GM19328 (cell line): Measurements from ENCODE around the gene SPATC1L.
"Not testable (repeated sequence)": the region's sequence is repeated elsewhere in the genome, so short reads cannot be mapped to it uniquely, and the experiment has no call there.

ENCODE experiments used
- ATAC-seq: cut with Tn5 transposase; IDR thresholded peaks from one replicate; pipeline ENCODE4 v1.9.1; 2021; ENCODE audit warnings: mild to moderate bottlenecking, moderate library complexity; ENCODE audit not compliant: unreplicated experiment

The SPATC1L gene

DNA sequence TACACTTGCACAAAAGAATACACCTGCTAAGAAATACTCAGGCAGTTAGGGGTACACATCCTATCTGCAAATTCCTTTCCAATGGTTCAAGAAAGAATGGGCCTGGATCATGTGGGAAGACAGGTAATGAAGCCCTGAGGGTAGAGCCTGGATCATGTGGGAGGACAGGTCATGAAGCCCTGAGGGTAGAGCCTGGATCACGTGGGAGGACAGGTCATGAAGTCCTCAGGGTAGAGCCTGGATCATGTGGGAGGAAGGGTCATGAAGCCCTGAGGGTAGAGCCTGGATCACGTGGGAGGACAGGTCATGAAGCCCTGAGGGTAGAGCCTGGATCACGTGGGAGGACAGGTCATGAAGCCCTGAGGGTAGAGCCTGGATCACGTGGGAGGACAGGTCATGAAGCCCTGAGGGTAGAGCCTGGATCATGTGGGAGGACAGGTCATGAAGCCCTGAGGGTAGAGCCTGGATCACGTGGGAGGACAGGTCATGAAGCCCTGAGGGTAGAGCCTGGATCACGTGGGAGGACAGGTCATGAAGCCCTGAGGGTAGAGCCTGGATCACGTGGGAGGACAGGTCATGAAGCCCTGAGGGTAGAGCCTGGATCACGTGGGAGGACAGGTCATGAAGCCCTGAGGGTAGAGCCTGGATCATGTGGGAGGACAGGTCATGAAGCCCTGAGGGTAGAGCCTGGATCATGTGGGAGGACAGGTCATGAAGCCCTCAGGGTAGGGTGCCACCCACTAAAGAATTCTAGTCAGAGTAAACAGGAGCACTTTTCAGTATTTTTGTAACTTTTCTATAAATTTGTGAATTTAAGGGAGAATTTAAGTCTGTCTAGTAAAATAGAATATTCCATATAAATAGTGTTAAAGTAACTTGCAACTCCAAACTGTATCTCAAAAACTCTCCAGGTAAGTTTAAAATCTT is 16.9 kb upstream of the SPATC1L start:
- not testable (repeated sequence) for ATAC-seq

DNA sequence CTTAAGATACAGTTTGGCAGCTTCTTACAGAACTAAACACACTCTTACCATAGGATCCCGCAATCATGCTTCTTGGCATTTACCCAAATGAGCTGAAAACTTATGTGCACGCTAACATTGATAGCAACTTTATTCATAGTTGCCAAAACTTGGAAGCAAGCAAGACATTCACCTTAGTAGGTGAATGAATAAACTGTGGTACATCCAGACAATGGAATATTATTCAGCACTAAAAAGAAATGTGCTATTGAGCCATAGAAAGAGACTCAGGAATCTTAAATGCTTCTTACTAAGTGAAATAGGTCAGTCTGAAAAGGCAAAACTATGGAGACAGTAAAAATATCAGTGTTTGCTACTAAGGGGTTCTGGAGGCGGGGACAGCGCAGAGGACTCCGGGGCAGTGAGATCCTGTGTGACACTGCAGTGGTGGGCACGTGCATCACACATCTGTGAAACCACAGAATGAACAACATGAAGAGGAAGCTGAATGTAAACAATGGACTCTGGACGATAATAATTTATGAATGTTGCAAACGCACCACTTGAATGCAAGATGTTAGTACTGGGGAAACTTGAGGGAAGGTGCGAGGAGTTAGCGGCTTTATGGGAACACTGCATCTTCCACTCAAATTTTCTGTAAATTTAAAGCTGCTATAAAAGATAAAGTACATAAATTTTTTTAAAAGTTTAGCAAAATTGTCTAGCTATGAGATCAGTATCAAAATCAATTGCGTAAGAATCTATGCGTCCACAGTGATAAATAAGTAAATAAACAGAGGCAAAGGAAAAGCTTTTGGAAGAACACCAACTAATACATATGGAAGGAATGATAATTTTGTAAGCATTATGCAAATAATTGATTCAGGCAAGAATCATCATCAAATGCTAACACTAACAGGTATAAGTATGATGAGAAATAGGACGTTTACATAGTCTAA is 15.4 kb upstream of the SPATC1L start:
- ATAC-seq, result no peak

DNA sequence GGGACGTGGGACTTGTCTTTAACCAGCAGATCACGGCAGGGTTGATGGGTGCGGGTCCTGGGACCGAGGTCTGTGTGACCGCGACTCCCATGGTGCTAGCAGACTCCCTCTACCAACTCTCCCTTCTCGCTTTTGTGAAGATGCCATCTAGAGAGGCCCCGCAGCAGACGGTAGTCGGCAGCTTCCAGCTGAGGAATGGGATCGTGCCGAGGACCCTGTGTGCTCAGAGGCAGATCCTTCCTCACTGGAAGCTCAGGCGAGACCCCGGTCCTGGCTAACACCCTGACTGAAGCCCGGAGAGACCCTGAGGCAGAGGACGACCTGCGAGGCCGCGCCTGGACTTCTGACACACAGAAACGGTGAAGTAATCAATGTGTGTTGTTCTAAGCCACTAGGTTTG is 12.5 kb upstream of the SPATC1L start:
- no peak for ATAC-seq

DNA sequence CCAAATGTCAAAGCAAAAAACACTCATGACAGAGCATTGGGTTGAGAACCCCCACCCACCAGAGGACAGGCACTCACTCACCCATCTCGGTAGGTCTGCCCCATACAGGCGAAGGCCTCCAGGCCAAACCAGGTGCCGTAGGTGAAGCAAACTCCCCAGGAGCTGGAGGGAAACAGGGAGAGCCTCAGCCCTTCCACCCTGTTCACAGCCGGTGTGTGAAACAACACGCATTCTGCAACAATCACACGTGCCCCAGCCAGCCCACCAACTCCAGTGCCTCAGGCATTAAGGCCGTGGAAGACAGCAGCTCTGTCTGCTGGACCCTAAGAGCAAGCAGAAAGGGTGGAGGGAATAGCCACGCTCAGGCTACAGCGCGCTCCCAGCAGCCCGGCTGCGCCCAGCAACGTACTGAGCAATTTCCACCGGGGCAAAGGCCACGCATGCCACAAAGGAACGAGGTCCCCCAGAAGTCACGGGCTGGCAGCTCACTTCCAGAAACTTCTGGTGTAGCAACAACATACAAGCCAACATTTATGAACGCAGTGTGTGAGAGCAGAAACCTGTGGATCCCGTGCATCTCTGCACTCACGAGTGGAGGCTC is 11.4 kb upstream of the SPATC1L start:
- ATAC-seq, result no peak

DNA sequence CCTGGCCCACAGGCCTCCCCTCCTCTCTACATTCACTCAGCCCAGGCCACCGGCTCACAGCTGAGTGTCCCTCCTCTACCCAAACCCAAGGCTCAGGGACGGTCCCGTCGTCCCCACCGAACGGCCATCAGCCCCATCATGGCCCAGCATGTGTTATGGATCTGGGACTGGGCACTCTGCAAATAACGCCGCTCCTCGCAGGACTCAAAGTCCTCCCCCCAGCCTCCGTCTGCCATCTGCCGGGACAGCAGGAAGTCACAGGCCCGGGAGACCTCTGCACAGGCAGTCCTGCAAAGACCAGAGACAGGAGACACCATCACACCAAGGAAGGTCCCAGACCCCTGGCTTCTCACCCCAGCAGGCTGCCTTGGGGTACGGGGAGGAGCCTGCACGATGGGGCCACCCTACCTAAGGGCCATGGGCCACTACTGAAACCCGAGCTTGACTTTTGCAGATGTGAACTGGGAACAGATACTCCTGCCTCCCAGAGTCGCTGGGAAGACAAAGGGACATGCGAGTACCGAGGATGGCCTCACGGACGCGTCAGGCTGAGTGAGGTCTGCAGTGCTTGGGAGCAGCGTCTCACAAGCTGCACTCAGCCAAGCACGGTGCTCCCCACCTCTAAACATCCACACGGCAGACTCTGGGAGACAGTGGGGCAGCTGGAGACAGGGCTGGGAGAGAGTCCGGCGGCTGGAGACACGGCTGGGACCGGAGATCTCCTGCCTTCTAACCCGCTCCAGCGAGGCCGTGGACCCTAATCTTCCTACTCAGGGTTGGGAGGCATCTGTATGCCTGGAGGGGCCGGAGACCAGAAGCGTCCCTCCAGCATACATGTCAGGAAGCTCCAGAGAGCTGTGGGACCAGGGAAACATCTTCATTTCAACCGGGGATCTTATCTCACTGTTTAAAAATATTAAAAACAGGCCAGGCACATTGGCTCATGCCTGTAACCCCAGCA is 10.4 kb upstream of the SPATC1L start:
- no peak for ATAC-seq

DNA sequence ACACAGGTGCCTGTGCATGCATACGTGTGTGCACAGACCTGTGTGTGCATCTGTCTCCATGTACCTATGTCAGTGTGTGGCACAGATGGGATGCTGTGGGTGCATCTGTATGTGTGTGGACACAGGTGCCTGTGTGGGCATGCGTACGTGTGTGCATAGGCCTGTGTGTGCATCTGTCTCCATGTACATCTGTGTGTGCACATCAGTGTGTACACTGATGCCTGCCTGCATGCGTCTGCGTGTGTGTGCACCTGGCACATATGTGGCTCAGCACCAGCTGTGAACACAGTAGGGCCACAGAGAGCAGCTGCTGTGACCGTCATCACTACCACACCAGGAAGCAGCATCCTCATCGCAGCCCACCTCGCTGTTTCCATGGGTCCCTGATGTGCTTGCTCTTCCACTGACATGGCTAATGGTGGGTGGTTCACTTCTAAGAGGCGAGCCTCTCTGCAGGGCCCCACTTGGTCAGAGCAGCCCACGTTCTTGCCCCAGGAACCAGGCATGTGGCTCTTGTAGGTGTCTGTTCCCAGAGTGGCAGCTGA is 9.6 kb upstream of the SPATC1L start:
- ATAC-seq, result no peak

DNA sequence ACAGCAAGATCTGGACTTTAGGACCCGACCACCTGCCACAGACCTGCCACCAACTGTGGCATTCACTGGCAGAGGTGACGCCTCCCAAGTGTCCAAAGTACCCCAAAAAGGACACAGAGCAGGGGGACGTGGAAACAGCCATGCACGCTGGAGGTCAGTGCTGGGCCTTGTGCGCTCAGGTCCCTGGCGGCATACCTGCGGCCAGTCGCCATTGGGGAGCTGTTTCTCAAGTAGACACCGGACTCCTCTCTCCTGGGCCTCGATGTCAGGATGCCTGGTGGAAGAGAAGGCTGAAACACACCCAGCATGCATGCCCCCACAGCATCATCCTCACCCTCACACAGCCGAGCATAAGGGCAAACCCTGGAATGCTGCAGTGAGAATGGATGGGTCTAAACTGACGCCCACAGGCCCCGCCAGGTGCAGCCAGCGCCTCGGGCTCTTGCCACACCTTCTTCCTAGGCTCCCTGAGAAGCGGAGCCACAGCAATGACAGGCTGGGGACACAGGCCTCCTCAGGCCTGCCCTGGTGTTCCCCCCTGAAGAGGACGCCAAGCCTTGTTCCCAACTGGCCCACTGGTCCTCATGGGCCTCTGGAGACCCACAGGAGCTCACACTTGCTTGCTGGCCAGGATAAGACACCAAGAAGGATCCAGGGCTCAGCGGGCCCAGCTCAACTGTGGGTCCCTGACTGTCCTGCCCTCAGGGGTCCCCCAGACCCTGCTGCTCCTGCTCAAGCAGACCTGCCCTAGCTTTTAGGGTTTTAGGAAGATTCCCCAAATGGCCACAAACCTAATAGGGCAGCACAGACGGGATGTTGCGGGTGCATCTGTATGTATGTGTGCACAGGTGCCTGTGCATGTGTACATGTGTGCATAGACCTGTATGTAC is 7.7 kb upstream of the SPATC1L start:
- ATAC-seq, result no peak

DNA sequence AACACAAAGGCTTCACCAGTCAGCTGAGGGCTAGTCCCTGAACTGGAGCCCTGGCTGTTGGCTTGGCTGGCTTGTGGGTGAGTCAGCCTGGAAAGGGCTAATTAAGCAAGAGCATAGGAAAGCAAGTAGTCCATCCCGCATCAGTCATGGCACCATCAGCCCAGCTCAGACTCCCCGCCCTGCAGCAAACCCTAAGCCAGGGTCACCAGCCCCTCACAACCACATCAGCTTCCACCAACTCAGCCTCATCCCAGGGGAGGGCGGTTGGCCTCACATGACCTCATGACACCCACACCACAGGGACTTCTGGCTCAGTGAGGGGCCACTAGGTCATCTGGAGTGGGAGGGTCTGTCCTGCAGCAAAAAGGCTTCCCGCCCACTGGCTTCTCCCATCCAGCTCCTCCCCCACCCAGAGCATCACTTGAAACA is 7.0 kb upstream of the SPATC1L start:
- ATAC-seq, result no peak

DNA sequence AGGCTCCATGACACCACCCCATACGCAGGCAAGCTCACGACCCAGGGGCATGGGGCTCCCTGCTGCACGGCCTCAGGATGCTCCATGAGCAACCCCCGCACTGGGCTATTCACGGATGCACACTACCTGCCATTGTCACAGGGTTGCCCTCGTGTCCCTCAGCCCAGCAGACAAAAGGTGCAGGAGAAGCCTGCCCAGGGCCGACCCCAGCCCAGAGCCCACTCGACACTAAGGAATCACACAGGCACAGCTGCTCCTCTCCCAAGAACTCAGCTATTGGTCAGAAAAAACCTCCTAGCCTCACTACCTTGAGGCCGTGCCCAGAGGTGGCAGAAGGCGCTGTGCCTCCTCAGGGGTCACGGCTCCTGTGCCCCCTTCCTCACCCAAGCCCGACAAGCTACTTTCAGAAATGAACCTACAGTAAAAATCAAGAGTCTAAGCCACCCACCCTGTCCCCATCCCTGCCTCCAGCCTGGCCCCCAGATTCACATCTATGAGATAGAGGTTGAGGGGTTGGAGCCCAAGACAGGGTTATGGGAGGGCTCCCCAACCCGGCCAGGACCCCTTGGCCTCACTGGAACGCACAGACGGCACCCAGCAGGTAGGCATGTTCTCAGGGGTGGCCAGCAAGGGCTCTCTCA is 6.4 kb upstream of the SPATC1L start:
- no peak for ATAC-seq

DNA sequence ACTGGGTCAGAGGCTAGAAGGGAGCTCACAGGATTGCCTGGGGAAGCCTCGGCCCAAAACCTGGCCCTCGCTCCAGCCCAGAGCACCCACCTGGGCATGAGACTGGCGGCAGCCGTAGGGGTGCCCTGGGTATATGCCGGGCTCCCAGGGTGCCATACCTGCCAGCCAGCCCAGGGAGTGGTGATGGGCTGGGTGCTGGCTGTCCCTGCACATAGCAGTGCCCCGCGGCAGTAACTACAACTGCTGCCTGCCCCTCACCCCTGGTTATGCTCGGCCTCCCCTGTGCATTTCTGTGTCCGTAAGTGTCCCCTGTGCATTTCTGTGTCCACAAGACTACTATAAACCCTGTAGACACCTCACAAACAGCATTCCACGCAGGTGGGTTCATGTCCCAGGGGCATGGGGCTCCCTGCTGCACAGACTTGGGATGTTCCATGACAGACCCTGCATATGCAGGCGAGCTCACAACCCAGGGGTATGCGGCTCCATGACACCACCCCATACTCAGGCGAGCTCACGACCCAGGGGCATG is 5.8 kb upstream of the SPATC1L start:
- no peak for ATAC-seq

DNA sequence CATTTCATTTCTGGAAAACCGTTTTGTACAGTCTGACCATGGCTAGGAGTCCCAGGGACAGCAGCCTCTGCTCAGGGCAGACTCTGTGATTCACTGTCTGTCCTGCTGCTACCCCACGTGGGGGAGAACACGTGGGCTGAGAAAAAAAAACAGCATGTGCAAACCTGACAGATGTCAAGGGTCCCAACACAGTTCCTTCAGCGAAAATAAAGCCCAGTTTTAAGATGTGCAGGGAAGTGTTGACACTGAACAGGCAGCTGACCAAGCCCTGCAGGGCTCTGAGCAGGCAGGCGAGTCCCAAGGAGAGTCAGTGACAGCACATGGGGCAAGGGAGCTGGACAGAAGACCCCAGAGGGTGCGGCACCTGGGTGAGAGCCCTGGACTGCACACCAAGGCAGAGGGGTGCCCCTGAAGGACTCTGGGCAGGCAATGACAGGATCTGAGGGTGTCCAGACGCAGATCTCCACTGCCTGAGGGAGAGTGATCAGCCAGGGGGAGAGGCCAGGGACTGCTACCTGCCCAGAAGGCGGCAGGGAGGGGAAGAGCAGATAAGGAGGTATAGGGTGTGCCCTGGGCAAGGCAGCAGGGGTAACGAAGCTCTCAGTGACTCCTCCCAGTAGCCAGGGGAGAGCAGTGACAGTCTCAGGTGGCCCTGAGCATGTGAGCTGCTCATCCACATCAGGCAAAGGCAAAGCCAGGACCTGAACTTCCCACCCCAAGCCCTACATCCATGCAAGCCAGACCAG is 5.1 kb upstream of the SPATC1L start:
- ATAC-seq, result no peak

DNA sequence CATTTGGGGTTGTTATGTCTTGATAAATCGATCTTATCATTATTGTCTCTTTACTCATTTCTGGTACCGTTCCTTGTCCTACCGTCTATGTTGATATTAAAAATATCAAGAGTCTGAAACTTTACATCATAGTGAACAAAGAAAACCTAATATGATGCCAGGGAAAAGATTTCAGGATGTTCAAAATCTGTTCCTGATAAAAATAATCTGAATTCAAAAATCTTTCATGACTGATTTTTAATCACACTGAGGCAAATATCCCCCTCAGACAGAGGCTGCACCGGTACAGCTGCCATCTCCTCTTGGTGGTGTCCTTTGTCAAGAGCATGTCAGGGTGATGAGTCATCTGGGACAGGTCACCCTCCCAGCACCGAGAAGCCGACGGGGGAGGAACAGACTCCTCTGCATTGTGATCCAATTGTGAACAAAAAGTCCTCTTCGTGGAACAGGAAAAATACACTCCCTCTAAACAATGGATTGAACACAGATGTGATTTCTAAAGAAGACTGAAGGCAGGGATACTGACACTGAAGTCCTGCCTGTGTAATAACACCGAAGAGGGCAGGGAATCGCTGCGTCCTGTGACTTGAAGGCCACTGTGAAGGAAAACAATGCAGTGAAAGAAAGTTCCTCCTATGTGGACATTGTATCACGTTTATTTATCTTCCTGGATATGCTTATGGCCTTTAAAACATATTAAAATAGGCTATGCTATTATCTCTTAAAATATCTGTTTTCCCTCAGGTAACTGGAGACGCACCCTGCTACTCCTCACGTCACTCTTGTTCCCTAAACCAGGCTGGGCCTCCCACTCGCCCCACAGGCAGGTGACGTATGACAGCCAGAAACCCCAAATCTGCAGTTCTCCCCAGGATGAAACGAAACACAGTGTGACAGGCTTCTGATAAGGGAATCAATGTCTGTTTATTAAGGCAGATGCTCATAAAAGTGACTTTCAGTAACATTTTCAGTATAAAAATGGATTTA is 4.3 kb upstream of the SPATC1L start:
- no peak for ATAC-seq

DNA sequence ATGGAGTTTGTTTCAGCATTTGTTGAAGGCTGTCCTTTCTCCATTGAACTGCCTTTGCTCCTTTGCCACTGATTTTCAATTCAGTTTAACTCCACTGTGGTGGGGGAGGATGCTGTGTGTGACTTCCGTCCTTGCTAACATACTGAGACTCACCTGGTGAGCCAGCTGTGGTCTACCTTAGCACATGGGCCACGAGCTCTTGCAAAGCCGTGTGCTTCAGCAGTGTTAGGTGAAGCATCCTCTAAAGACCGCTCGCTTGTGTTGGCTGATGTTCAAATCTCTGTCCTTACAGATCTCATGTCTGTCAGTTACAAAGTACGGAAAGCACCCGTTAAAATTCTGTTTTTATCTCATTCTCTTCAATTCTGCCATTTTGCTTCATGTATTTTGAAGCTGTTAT is 3.6 kb upstream of the SPATC1L start:
- ATAC-seq, result no peak

DNA sequence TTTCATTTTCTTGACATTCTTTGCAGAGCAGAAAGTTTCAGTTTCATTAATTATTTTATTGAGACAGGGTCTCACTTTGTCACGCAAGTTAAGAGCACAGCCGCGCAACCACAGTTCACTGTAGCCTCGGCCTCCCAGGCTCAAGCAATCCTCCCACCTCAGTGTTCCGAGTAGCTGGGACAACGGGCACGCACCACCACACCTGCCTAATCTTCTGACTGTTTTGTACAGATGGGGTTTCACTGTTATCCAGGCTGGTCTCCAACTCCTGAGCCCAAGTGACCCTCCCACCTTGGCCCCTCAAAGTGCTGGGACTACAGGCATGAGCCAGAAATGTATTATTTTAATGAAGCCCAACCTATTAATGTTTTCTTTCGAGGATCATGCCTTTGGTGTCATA is 3.0 kb upstream of the SPATC1L start:
- ATAC-seq, result no peak

DNA sequence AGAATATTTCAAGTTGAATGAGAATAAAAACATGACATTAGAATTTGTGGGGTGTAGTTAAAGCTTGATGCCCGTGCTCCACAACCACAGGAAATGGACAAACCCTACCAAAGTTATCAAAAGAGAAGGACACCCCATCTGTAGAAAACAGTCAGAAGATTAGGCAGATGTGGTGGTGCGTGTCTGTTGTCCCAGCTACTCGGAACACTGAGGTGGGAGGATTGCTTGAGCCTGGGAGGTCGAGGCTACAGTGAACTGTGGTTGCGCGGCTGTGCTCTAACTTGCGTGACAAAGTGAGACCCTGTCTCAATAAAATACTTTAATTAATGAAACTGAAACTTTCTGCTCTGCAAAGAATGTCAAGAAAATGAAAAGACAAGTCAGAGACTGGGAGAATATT is 1.5 kb upstream of the SPATC1L start:
- no peak for ATAC-seq
